SK-N-SH treated with all-trans-retinoic acid at 6 μM for 48 hours (cell line): ENCODE measurements around the gene CLEC4F.

Experiments used
- BACH2 ChIP-seq: fragments of 250-450 bp; sonication (Bioruptor Pico); IDR thresholded peaks from 2 replicates; pipeline ENCODE4 v1.9.0; 2021; ENCODE audit warnings: mild to moderate bottlenecking, borderline replicate concordance
- CSDC2 ChIP-seq: fragments of 250-450 bp; sonication (Bioruptor Pico); IDR thresholded peaks from 2 replicates; pipeline ENCODE4 v1.5.0; 2020; ENCODE audit warnings: mild to moderate bottlenecking, moderate library complexity
- ZC3H10 ChIP-seq: fragments of 250-450 bp; sonication (Bioruptor Pico); IDR thresholded peaks from 2 replicates; pipeline ENCODE4 v1.5.1; 2021; ENCODE audit warnings: mild to moderate bottlenecking, moderate library complexity
- ZNF8 ChIP-seq: fragments of 450-650 bp; formaldehyde crosslinking; IDR thresholded peaks from 2 replicates; pipeline ENCODE4 v1.5.0; 2020; ENCODE audit warnings: mild to moderate bottlenecking, moderate library complexity

DNA sequence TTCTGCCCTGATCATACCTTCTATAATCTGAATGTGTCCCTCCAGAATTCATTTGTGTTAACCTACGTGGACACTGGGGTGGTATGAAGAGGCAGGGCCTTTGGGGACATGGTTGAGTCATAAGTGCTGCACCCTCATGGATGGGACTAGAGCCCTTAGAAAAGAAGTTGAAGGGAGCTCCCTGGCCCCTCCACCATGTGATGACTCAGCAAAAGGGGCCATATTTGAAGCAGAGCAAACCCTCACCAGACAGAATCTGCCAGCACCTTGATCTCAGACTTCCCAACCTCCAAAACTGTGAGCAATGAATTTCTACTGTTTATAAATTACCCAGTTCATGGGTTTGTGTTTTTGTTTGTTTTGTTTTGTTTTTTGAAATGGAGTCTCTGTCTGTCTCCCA, 48.6 kb upstream of the CLEC4F start:
- TF ChIP-seq ZC3H10 (CRISPR knock-in tag) (no peak), BACH2 (CRISPR knock-in tag) (no peak), ZNF8 (no peak), CSDC2 (CRISPR knock-in tag) (no peak)
